Rectal smooth muscle tissue (tissue), 1 donor: Measurements from ENCODE around the gene NME4.
"Not testable (repeated sequence)": the region's sequence is repeated elsewhere in the genome, so short reads cannot be mapped to it uniquely, and the experiment has no call there.

Experiments used
- H3K27ac ChIP-seq: one replicate; pipeline ENCODE4 v1.7.0; 2013; ENCODE audit warnings: low read depth, low read length, inconsistent platforms
- H3K27me3 ChIP-seq: one replicate; pipeline ENCODE4 v1.7.0; 2013; ENCODE audit warnings: low read length; ENCODE audit not compliant: control insufficient read depth, insufficient read depth
- H3K36me3 ChIP-seq: one replicate; pipeline ENCODE4 v1.7.0; 2013; ENCODE audit warnings: low read length; ENCODE audit not compliant: control insufficient read depth, insufficient read depth
- H3K4me1 ChIP-seq: one replicate; pipeline ENCODE4 v1.7.0; 2013; ENCODE audit warnings: low read length; ENCODE audit not compliant: control insufficient read depth, insufficient read depth
- H3K4me3 ChIP-seq: one replicate; pipeline ENCODE4 v1.7.0; 2013; ENCODE audit warnings: low read length
- H3K9ac ChIP-seq: one replicate; pipeline ENCODE4 v1.7.0; 2013; ENCODE audit warnings: low read length

The NME4 gene

DNA sequence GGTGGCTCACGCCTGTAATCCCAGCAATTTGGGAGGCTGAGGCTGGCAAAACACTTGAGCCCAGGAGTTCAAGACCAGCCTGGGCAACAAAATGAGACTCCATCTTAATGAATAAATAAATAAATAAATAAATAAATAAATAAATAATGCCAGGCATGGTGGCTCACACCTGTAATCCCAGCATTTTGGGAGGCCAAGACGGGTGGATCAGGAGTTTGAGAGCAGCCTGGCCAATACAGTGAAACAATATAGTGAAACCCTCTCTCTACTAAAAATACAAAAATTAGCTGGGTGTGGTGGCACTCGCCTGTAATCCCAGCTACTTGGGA, 18.1 kb downstream of the NME4 start:
- not testable (repeated sequence) for H3K9ac ChIP-seq, H3K27me3 ChIP-seq, H3K4me1 ChIP-seq, H3K27ac ChIP-seq, H3K4me3 ChIP-seq, H3K36me3 ChIP-seq

DNA sequence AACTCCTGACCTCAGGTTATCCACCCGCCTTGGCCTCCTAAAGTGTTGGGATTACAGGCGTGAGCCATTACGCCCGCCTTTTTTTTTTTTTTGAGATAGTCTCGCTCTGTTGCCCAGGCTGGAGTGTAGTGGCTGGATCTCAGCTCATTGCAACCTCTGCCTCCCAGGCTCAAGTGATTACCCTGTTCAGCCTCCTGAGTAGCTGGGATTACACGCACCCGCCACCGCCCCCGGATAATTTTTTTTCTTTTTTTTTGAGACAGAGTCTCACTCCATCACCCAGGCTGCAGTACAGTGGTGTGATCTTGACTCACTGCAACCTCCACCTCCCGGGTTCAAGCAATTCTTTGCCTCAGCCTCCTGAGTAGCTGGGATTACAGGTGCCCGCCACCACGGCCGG, 25.2 kb downstream of the NME4 start:
- H3K4me1 ChIP-seq, H3K36me3 ChIP-seq, H3K27ac ChIP-seq, H3K9ac ChIP-seq, H3K4me3 ChIP-seq, H3K27me3 ChIP-seq: not testable (repeated sequence)

DNA sequence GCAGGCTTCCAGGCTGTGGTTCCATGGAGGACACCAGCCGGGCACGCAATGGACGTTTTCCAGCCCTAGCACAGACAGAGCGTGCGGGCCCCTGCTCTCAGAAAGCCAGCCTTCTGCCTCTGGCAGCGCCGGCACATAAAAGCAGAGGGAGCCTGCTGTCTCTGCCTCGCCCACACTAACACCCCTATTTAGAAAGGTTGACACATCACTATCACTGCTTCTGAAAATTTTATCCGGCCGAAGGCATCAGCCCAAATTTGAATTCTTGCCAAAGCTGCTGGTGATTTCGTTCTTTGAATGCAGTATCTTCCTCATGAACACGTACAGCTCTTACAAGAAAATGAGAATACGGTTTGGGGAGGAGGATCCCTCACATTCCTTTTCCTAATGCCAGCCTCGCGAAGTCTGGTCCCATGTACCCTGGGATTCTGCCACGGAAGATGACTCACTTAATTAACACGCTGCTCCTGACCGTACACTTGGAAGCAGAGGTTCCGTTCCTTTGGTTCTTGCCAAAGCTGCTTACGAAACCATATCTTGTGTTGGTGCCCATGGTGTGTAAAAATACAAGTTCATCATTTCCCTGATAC, 27.1 kb downstream of the NME4 start:
- peak overlapping the region; percentile 39 for H3K9ac ChIP-seq
- H3K4me3 ChIP-seq, result peak overlapping the region; percentile 77
- peaks cover 2% of the 10 kb centered on the region for H3K27me3 ChIP-seq
- peak overlapping the region; percentile 97 for H3K27ac ChIP-seq
- H3K36me3 ChIP-seq, result no peaks in the 10 kb centered on the region
- peaks cover 5% of the 10 kb centered on the region for H3K4me1 ChIP-seq

DNA sequence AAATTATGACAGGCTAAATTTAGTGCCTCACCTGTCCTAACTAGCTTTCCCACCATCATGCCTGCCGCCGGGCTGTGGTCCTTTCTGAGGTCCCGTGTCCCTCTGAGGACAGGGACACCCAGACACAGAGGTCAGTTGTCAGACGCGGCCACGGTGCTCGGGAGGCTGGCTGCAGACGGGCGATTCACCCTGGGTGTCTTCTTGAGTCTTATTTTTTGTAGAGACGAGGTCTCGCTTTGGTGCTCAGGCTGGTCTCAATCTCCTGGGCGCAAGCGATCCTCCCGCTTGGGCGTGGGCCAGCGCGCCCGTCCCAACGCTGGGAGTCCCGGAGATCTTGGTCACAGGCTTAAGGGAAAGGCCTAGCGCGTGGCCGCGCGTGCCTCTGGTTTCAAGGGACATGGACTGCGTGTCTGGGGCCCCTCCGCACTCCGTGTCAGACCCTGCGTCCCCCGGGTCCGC, 27.7 kb downstream of the NME4 start:
- Histone ChIP-seq H3K27ac (peak overlapping the region; percentile 97), H3K9ac (peak overlapping the region; percentile 57), H3K27me3 (peaks cover 2% of the 10 kb centered on the region), H3K4me3 (peak overlapping the region; percentile 77), H3K4me1 (peaks cover 5% of the 10 kb centered on the region), H3K36me3 (no peaks in the 10 kb centered on the region)

DNA sequence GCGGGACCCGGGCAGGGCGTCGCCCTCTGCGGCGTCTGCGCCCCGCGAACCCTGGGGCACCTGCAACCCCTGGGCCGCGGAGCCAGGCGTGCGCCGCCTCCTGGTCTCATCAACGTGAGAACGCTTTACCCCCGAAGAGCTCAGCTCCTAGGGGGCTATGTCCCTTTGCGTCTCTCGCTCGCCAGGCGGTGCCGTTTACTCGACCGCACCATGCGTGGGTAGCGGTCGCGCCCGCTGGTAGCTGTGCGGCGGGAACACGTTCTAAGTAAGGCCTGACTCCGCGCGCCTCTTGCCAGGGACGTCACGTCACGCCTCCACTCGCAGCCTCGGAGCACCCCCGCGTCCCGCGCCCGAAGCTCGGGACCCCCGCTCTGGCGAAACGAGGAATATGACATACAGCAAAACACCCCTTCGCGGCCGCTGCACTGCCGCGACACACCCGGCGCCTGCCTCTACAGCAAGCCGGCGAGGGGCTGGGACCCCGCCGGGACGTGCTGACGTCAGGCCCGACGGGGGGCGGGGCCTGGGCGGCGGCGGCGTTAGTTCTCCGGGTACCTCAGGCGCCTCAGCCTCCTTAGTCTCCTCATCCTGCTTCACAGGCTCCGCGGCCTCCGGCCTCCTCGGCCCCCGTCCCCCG, 28.2 kb downstream of the NME4 start, which contains the start of gene RAB11FIP3:
RAB11FIP3 (plus strand) TSS at position 568 of the 637 bp plus-strand sequence. CDS start 358 bp downstream, outside the sequence.
- H3K27ac ChIP-seq, result peak within 1 kb of the TSS; percentile 97
- H3K9ac ChIP-seq, result peak within 1 kb of the TSS; percentile 57
- H3K4me3 ChIP-seq, result peak within 1 kb of the TSS; percentile 77
- peaks cover 5% of the 10 kb centered on the region for H3K4me1 ChIP-seq
- H3K36me3 ChIP-seq, result no peaks in the 10 kb centered on the region
- H3K27me3 ChIP-seq, result peaks cover 2% of the 10 kb centered on the region

DNA sequence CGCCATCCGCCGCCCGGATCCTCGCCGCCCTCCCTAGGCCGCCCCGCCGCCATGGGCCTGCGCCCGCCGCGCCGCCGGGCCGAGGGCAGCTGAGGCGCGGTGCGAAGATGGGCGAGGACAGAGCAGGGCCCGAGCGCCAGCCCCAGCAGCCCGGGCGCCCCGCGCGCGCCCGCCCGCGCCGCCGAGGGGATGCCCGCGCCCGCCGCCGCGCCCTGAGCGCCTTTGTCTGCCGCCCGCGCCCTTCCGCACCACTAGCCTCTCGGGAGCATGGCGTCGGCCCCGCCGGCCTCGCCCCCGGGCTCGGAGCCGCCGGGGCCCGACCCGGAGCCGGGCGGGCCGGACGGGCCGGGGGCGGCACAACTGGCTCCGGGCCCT, 28.7 kb downstream of the NME4 start:
- H3K4me3 ChIP-seq, result peak overlapping the region; percentile 77
- no peak overlapping the region for H3K9ac ChIP-seq
- peak overlapping the region; percentile 97 for H3K27ac ChIP-seq
- peaks cover 5% of the 10 kb centered on the region for H3K4me1 ChIP-seq
- H3K27me3 ChIP-seq, result peaks cover 2% of the 10 kb centered on the region
- H3K36me3 ChIP-seq, result no peaks in the 10 kb centered on the region

DNA sequence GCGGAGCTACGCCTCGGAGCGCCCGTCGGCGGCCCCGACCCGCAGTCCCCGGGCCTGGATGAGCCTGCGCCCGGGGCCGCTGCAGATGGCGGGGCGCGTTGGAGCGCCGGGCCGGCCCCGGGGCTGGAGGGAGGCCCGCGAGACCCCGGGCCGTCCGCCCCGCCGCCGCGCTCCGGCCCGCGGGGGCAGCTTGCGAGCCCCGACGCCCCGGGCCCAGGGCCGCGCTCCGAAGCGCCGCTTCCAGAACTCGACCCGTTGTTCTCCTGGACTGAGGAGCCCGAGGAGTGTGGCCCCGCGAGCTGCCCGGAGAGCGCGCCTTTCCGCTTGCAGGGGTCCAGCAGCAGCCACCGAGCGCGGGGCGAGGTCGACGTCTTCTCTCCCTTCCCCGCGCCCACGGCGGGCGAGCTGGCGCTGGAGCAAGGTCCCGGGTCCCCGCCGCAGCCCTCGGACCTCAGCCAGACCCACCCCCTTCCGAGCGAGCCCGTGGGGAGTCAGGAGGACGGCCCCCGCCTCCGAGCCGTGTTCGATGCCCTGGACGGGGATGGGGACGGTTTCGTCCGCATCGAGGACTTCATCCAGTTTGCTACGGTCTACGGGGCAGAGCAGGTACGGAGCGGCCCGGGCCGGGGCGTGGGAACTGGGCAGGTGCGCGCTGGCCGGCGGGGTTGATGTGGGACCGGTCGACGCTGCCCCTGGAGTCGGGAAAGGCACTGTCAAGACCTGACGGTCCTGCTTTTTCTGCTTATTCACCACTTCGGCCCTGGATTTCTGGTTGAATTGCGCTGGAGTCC, 29.3 kb downstream of the NME4 start:
- Histone ChIP-seq H3K36me3 (no peaks in the 10 kb centered on the region), H3K9ac (no peak overlapping the region), H3K27ac (no peak overlapping the region), H3K27me3 (peaks cover 2% of the 10 kb centered on the region), H3K4me3 (peak overlapping the region; percentile 57), H3K4me1 (peaks cover 5% of the 10 kb centered on the region)

DNA sequence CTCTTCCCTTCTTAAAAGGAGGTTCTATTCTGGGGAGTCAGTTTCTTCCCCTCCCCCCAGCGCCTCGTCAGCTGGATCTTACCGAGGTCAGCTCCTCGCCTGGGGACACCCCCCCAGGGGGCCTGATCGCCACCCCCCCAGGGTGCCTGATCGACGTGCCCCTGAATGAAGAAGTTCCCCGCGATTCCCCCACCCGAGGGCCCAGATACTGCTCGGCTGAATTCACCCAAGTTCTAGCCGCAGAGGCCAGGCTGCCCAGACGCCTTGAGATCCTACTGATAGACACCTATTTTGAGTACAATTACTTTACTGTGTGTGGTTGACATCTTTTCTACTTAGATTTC, 29.9 kb downstream of the NME4 start:
- Histone ChIP-seq H3K4me3 (peak overlapping the region; percentile 57), H3K27me3 (peaks cover 2% of the 10 kb centered on the region), H3K9ac (no peak overlapping the region), H3K4me1 (peaks cover 5% of the 10 kb centered on the region), H3K27ac (no peak overlapping the region), H3K36me3 (no peaks in the 10 kb centered on the region)

DNA sequence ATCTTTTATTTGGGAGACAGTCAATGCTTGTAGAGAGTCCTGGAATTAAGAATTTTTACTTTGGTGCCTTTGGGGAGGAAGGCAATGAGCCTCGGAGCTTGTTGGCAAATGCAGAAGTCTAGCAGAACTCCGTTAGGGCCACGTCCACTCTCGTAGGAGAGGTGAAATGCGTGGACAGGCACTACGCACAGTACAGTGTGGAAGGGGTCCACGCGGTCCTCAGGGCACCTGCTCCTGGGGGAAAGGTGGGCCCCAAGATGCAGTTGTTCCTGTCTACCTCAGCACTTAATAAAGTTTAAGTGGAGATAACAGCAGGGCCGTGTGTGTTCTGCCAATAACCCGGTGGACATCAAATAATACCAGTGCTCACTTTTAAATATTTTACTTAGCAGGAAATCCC, 30.3 kb downstream of the NME4 start:
- H3K9ac ChIP-seq, result no peak overlapping the region
- peaks cover 2% of the 10 kb centered on the region for H3K27me3 ChIP-seq
- peak overlapping the region; percentile 57 for H3K4me3 ChIP-seq
- H3K27ac ChIP-seq, result no peak overlapping the region
- peaks cover 5% of the 10 kb centered on the region for H3K4me1 ChIP-seq
- H3K36me3 ChIP-seq, result no peaks in the 10 kb centered on the region

DNA sequence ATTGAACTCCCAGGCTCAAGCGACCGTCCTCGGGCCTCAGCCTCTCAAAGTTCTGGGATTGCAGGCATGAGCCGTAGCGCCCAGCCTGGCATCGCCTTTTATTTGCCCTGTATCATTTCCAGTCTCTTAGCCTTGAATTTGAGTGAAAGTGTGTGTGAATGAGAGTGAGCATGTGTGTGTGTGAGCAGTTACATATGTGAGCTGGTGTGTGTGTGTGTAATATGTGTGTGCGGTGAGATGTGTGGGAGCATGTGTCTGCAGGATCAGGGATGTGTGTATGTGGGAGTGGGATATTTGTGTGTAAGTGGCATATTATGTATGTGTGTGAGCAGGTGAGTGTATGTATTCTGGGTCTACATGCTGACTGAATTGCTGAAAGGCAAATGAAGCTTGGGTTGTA, 33.9 kb downstream of the NME4 start:
- H3K36me3 ChIP-seq, result no peaks in the 10 kb centered on the region
- peaks cover 2% of the 10 kb centered on the region for H3K27me3 ChIP-seq
- H3K27ac ChIP-seq, result no peak overlapping the region
- peaks cover 3% of the 10 kb centered on the region for H3K4me1 ChIP-seq
- H3K4me3 ChIP-seq, result no peak overlapping the region
- no peak overlapping the region for H3K9ac ChIP-seq

DNA sequence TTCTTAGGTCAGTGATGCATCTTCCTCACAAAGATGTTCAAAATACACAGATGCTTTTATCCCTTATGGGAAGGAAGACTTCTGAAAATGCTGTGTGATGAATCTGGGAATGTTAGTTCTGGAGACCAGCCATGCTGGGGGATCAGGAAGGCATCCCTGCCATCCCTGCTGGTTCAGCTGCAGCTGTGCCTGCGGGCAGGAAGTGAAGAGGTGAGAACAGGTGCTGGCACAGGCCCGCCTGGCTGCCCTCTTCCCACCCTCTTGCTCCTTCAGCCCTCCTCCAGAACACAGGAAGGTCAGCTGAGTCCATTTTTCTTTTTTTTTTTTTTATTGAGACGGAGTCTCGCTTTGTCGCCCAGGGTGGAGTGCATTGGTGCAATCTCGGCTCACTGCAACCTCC, 43.6 kb downstream of the NME4 start:
- peaks cover 3% of the 10 kb centered on the region for H3K36me3 ChIP-seq
- H3K4me3 ChIP-seq, result no peak overlapping the region
- H3K27ac ChIP-seq, result no peak overlapping the region
- no peak overlapping the region for H3K9ac ChIP-seq
- no peaks in the 10 kb centered on the region for H3K4me1 ChIP-seq
- H3K27me3 ChIP-seq, result no peaks in the 10 kb centered on the region

DNA sequence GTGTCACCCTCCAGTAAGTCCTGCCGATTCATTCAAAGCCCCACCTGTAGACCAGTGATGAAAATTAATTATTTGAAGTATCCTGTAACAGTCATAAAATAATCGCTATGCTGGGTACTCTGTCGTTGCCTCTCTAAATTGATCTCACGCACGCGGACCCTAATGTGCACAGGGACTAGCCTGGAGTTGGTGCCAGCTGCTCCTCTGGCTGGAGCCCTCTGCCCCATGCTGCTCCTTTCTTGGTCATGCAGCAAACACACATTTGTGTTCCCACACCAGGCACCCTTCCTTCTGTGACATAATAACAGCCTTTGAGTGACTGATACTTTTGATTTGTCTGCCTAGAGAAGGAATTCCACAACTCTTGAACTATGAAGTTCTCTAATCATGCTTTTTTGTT, 44.4 kb downstream of the NME4 start:
- H3K9ac ChIP-seq, result no peak overlapping the region
- no peak overlapping the region for H3K4me3 ChIP-seq
- H3K27me3 ChIP-seq, result no peaks in the 10 kb centered on the region
- H3K36me3 ChIP-seq, result peaks cover 3% of the 10 kb centered on the region
- H3K4me1 ChIP-seq, result no peaks in the 10 kb centered on the region
- H3K27ac ChIP-seq, result no peak overlapping the region
